NCI-H1436 (cell line): ENCODE data around the gene POLR1E.

Source experiments
- DNase-seq: peaks from one replicate; lab custom pipeline; 2025; lab: John Stamatoyannopoulos, UW

POLR1E gene

DNA sequence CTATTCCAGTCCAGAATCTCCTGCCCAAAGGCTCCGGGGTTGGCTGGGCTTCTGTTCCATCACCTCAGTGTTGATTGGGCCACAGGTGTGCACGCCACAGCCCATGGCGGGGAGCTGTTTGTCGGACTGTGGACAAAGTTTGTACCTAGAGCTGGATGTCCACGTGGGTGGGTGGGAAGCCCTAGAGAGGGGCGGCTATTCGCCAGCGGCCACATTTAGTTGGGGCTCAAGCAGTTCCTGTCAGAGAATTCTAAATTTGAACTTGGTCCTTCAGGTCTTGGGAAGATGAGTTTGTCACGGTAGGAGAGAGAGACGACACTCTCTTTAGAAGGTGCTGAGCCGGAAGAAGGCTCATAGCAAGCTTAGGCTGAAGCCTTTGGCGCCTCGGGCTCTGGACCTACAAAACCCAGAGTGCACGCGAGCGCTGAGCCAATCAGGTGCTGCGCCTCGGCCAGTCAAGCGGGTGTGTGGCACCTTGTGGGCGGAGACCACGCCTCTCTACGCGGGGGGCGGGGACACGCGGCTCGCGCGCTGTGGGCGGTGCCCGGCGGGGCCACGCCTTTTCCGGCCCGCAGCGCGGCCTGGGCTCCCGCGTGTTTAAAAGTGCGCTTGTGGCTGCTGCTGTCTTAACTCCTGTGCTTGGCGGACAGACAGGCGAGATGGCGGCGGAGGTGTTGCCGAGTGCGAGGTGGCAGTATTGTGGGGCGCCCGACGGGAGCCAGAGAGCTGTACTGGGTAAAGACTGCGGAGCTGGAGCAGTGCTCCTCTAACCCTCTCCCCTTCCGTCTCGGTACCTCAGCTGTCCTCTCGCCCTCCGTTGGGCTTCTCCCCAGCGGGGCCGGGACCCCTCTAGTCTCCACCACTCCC, at the start of gene POLR1E:
Gene POLR1E (plus strand): TSS at position 560 of the 867 bp plus-strand sequence. CDS start 100 bp downstream, at position 660.
- DNase-seq: peak; percentile 93

DNA sequence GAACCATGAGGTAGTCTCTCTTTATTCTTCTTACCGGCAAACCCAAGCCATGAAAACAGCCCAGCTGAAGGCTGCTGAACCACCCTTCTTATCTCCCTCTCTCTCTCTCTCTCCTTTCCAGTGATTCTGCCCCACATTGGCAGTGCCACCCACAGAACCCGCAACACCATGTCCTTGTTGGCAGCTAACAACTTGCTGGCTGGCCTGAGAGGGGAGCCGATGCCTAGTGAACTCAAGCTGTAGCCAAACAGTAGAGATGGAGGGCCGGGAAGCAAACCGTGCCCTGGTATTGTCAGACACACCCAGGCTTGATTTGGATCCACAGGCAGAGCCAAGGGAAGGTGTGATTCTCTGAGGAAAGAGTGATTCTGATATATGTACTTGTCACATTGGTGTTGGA, 49.2 kb upstream of the POLR1E start:
- DNase-seq: no peak

DNA sequence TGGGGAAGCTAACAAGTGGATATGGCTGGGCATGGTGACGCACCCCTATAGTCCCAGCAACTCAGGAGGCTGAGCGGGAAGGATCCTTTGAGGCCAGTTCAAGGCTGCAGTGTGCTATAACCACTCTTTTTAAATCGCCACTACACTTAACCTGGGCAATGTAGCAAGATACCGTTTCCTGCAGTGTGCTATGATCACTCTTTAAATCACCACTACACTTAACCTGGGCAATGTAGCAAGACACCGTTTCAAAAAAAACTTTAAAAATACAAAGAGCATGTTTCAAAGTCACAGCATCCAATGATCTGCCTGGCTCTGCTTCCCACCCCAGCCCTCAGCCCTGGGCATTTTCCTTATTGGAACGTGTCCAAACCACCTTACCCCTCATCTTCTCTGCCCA, 48.7 kb upstream of the POLR1E start:
- no peak for DNase-seq

- DNase-seq: no peak
These were observed 48.1 kb upstream of the POLR1E start for GRCh38 chr9:37437621-37438020.

DNA sequence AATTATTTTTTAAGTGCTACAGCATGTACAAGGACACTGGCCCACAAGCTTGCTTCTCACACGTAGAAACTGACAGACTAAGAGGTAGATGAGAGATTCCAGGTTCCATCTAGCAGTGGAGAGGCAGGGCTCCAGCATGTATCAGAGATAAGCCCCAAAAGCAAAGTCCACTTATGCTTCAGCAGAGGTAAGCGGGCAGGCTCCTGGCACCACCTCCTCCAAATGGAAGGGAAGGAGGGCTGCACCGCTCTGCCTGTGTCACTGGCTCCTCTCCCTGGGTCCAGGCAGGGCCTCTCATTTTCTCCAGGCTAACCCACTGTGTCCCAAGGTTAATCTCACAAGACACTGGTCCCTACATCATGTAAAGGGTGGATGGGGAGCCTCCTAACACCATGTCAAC, 47.4 kb upstream of the POLR1E start:
- no peak for DNase-seq

- DNase-seq: no peak
These were observed 43.9 kb upstream of the POLR1E start for GRCh38 chr9:37441776-37442370.

DNA sequence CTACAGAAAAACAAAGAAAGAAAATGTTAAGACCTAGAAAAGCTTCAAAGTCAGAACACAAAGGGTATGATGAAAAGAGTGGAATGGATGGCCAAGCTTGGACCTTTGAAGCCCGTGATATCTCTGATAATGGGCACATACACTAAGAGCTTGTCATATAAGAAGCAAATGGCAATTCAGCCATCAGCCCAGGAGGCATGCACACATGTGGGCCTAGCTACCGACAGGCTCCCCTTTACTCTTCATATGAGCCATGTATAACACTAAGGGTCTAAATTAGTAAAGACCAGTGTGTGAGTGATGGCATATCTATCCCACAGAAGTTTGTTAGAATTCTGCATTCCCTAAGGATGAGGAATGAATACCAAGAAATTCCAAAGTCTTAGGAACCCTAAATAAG, 43.2 kb upstream of the POLR1E start:
- DNase-seq: no peak

- DNase-seq: no peak
These were observed 42.2 kb upstream of the POLR1E start for GRCh38 chr9:37443566-37443965.

DNA sequence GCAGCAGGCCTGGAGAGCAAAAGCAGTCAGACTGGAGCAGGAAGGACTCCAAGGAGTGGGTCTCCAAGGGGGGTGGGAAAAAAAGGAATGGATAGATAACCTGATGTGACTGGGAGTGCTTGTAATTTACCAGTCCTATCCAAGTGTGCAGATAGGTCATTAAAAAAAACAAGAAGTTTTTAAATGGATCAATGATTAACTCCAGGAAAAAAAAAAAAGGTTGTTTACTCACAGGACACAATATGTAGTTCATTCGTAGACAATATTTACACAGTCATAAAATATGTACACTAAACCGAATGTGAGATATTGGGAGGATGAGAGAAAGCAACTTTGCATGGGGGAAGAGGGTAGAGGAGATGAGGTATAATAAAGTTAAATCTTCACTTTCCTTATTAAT, 40.9 kb upstream of the POLR1E start:
- no peak for DNase-seq

- no peak for DNase-seq
These were observed 39.9 kb upstream of the POLR1E start for GRCh38 chr9:37445832-37446231.

DNA sequence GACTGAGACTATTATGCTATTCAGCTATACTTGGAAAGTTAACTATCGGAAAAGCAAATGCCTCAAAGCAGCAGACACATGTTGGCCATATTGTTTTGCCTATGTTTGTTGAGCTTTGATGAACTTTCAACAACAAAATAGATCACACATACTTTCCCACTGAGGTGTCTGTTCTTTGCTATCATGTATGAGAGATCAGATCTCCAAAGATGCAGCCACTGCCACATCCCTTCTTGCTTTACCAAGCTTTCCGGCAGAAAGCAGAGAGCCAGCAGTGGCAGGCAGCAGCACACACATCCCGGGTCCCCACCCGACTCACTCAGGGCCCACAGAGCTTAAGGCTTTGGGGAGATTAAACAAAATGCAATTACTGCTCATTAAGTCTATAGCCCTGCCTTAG, 39.3 kb upstream of the POLR1E start:
- no peak for DNase-seq

- no peak for DNase-seq
These were observed 38.6 kb upstream of the POLR1E start for GRCh38 chr9:37447111-37447510.

- no peak for DNase-seq
These were observed 35.7 kb upstream of the POLR1E start for GRCh38 chr9:37449862-37450632.

DNA sequence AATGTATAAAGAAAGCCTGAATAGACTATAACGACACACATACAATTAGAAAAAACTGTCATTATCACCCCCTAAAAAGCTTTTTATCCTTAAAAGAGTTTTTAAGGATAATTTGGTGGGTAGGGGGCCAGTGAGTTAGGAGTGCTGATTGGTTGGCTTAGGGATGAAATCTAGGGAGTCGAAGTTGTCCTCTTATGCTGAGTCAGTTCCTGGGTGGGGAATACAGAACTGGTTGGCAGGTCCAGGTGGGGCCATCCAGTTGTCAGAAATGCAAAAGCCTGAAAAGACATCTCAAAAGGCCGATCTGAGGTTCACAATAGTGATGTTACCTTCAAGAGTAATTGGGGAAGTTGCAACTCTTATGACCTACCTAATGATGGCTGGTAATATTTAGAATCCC, 34.1 kb upstream of the POLR1E start:
- DNase-seq: no peak

- peak; percentile 34 for DNase-seq
These were observed 33.1 kb upstream of the POLR1E start for GRCh38 chr9:37452611-37453010.

- DNase-seq: no peak
These were observed 31.9 kb upstream of the POLR1E start for GRCh38 chr9:37453827-37454226.

- no peak for DNase-seq
These were observed 31.5 kb upstream of the POLR1E start for GRCh38 chr9:37454238-37454637.

- DNase-seq: no peak
These were observed 29.7 kb upstream of the POLR1E start for GRCh38 chr9:37455884-37456647.

- no peak for DNase-seq
These were observed 28.9 kb upstream of the POLR1E start for GRCh38 chr9:37456817-37457216.

- DNase-seq: no peak
These were observed 21.7 kb upstream of the POLR1E start for GRCh38 chr9:37464006-37464405.

- DNase-seq: peak; percentile 93
These were observed 21.1 kb upstream of the POLR1E start for GRCh38 chr9:37464426-37465248.
